Tongue (tissue), 2 donors: ENCODE data around the gene AKAP8. TPM values are rescaled to one million over a fixed set of nuclear protein-coding genes. Genes with fewer than 3 reads are reported as not detected.
A peak's percentile ranks its signal among the peaks of the same experiment; 100 is the strongest.
"Not testable (repeated sequence)": the region's sequence is repeated elsewhere in the genome, so short reads cannot be mapped to it uniquely, and the experiment has no call there.

ENCODE experiments used
- DNase-seq: peaks from one replicate; pipeline ENCODE4 v3.0.0-alpha.2; 2015
- total RNA-seq: library from RNA; depleted of rRNA; stranded (reverse); fragments of >200 nt; gene quantifications from one replicate; pipeline ENCODE4 v1.2.3, GENCODE V29; 2014

Gene AKAP8
- total RNA-seq, 1 donor from 2014 or later, result 27.1 TPM

DNA sequence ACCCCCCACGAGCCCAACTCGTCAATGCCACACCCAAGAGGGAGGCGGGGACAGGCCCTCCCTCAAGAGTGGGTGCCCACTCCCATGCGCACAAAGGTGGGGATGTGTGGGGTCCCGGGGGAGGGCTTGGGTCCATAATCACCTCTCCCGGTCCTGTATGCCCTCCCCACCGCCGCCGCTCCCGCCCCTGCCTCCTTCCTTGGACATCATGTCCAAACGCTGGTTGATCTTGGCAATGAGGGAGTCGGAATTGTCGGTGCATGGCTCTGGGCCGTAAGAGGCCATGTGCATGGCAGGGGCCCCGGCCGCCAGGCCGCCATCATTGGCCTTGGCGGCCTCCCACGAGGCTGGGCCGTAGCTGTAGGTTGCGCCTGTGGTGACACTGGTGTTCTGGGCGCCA, 5.9 kb downstream of the AKAP8 start:
- DNase-seq, result no peak

DNA sequence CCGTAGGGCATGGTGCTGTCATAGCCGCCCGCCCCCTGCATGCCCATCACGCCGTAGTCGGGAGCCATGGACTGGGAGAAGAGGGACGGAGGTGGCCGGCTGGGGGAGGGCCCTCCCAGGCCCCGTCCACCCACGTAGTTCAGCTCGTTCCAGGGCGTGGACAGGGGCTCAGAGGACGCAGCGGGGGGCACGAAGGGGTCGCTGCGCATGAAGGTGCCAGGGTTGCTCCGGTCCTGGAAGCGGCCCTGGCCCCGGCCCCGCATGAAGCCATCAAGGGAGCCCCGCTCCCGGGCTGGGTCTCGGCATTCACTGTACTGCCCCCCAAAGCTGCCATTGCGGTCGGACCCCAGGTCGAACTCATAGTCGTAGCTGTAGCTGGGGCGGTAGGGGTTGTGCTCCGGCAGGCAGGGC, 6.7 kb downstream of the AKAP8 start:
- DNase-seq, result no peak

DNA sequence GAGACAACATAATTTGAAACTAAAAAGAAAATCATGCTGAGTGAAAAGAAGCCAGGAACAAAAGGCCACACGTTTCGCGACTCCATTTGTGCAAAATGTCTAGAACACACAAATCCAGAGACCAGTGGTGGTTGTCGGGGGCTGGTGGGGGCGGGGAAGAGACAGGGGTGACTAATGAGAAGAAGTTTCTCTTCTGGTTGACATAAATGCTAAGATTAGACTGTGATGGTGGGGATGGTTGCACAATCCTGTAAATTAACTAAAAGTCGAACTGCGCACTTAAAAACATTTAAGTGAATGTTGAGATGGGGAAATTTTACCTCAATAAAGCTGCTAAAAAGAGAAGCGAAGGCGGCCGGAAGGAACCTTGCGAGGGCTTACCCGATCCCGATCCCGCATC, 7.1 kb downstream of the AKAP8 start:
- no peak for DNase-seq

DNA sequence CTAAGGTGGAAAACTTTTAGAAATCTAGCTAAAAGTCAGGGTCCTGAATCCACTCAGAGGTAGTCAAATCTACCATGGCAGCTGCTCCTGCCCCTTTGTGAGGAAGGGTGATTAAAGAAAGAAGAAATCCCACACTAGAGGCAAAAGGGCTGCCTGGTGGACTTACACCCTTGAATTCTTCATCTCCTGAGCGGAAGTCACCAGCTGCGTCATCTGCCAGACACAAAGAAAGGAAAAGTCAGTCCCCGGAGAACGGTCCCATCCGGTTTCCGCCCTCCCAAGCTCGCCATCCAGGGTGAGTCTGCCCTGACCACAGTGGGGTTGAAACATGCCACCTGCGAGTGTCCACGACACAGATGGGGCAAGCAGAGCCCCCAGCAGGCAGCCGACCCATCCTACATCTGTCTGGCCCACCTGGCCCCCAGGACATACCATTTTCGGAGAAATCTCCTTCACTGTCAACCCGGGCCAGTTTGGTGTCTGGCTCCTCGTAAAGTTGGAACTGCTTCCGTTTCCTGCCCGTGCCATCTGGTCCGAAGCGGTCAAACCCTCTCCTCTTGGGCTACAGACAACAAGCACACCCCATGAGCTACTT, 7.7 kb downstream of the AKAP8 start:
- no peak for DNase-seq

DNA sequence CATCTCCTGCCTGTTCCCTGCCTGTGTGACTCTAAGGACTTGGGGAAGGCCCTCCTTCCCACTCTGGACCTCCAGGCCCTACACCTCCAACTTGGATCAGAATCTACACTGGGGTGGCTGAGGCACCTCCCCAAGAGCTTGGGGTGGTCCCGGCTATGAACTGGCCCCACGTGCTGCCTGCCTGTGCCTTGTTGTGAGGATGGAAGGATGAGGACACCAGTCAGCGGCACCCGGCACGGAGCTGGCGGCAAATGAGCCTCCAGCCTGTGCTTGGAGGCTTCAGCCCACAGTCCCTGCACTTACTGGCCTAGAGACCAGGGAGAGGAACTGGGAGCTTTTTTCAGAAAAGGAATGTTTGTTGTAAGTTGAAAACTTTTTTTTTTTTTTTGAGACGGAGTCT, 8.5 kb downstream of the AKAP8 start:
- DNase-seq, result no peak

DNA sequence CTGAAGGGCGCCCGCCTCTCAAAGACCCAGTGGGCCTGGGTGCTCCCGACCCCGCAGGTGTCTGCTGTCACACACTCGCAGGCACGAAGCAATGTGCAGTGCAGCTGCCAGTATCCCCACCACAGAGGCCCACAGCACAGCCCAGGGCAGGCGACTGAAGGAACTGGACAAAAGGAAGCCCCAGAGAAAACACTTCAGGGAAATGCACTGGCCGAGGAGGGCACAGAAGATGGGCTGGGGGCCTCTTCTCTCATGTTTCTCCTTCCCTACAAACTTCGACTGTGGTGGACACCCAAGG, 10.0 kb downstream of the AKAP8 start:
- DNase-seq, result no peak

DNA sequence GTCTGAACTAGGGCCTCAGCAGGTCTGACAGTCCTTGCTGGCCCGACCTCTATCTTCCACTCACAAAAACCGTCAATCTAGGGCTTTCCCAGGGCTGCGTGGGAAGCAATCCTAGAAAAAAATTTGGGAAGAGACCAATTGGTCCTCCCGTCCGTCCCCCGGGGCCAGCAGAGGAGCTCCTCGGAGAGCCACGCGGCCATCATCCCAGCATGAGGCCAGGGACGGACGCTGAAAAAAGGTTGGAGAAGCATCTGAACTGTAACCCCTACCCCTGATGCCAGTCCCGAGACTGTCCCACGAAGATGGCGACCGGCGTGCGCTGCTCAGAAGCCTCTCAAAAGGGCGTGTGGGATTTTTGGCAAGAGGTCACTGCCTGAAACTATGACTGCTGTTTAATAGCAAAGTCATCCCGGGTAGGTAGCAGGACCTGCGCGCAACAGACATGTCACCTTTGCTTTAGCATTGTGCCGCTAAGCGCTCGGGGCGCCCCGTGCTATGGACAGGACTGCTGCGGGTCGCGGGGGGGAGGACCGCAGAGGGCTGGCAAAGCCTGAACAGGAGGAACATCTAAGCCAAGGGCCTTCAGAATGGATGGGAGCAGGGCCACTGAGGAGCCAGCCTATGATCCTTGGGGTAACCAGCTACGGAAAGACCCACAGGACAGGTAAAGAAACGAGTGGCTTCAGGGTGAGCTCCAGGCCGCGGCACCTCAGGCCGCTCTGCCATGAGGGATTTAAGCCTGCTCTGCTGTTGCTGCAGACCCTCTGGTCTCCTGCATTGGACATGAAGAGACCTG, 10.6 kb downstream of the AKAP8 start:
- DNase-seq, result no peak

DNA sequence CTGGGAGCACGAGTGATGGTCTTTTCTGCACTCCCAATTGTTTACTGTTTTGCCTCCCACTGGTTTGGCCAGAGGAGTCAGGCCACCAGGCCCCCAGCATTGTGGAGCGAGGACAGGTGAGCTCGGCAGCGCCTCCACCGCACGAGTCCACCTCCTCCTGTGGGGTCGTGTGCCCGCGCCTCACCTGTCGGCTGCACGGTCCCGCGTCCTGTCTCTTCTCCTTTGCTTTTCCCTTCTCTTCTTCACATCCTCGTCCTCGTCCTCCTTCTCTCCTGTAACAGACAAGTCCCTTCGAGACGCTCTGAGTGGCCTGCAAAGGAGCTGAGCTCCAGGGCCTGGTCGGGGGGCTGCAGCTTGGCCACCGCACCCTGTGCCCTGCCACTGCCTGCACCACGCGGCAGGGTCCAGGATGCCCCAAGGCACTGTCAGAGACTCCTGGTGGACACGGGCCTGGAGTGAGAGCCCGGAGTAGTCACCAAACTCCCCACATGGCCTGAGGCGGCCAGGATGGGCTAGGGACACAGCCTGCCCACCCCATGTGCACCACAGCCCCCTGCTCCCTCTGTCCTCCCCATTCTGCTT, 11.4 kb downstream of the AKAP8 start:
- DNase-seq, result no peak

DNA sequence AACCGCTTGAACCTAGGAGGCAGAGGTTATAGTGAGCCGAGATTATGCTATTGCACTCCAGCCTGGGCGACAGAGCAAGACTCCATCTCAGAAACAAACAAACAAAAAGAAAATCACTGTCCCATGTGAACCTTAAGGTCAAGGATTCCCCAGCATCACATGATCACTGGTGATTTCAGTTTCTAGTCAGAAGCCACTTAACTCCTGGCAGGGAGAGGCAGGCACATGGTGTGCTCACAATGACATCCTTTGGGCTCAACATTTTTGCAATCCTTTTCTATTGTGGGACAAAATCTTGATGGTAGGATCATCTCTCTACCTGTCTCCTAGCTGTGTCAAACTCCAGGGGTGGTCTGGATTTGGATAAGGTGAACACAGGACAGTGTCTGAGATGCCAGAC, 12.1 kb downstream of the AKAP8 start:
- no peak for DNase-seq

DNA sequence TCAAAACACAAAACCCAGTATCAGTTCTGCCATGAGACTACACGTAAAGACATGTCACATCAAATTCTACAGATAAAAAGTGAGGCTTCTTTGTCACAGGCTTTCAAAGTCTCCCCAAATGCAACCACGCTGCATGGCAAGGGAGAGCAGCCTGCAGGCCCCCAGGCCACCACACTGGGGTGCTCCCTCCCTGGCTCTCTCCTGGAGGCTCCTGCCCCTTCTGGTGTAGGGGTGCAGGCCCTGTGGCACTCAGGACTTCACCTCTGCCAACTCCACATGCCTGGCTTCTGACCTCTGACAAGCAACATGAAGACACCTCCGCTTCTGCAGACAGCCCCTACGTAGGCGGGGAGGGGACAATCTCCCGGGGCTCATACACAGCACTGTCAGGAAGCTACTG, 14.3 kb downstream of the AKAP8 start:
- no peak for DNase-seq

DNA sequence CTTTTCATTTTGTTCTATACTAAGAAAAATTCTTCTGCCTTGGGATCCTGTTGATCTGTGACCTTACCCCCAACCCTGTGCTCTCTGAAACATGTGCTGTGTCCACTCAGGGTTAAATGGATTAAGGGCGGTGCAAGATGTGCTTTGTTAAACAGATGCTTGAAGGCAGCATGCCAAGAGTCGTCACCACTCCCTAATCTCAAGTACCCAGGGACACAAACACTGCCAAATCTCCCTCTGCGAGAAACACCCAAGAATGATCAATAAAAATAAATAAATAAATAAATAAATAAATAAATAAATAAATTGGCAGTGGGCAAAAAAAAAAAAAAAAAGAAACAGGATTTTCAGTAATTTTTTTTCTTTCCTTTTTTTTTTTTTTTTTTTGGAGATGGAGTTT, 15.8 kb downstream of the AKAP8 start:
- DNase-seq, result peak; percentile 32

DNA sequence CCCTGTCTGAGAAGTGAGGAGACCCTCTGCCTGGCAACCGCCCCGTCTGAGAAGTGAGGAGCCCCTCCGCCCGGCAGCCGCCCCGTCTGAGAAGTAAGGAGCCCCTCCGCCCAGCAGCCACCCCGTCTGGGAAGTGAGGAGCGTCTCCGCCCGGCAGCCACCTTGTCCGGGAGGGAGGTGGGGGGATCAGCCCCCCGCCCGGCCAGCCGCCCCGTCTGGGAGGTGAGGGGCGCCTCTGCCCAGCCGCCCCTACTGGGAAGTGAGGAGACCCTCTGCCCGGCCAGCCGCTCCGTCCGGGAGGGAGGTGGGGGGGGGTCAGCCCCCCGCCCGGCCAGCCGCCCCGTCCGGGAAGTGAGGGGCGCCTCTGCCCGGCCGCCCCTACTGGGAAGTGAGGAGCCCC, 16.5 kb downstream of the AKAP8 start:
- DNase-seq, result not testable (repeated sequence)

DNA sequence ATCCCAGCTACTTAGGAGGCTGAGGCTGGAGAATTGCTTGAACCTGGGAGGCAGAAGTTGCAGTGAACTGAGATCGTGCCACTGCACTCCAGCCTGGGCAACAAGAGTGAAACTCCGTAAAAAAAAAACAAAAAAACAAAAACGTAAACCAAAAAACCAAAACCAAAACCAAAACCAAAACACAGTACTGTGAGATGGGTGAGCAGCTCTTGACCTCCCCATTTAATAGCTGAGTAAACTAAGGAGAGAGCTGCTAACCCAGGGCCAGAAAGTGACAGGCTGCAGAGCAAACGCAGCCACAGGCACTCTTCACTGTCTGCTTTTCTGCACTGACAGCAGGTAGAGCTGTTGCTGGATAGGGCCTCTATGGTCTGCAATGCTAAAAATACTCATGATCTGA, 19.6 kb downstream of the AKAP8 start:
- DNase-seq, result not testable (repeated sequence)

DNA sequence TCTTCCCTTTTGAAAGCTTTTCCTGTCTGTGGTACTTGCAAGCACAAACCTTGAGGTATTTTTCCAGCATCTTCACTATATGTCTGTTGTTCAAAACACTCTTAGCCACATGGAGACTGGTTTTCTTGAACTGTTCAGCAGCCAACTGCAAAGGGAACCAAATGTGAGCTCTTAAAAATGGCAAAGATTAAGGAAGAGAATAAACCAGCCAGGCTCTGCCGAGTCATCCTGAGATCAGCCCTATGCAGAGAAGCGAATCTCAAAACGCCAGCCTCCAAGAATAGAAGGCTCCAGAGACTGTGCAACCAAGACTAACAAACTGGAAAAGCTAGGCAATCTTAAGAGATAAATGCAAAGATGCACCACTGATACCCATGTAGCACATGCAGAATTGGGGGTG, 20.7 kb downstream of the AKAP8 start:
- DNase-seq, result no peak

DNA sequence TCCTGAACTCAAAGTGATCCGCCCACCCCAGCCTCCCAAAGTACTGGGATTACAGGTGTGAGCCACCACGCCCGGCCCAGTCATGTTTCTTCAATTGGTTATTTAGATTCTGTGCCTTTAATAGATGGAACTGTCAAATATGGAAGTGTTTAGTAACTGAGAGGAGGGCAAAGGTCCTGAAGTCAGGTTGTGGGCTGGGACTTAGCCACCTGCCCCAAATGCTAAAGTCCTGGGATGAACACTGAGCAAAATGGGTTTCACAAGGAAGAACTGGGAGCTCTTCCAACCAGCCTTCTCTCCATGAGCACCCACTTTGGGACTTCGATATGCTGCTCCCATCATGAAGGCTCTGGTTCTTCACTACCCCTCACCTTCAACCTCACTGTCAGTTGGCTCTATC, 21.7 kb downstream of the AKAP8 start:
- no peak for DNase-seq

DNA sequence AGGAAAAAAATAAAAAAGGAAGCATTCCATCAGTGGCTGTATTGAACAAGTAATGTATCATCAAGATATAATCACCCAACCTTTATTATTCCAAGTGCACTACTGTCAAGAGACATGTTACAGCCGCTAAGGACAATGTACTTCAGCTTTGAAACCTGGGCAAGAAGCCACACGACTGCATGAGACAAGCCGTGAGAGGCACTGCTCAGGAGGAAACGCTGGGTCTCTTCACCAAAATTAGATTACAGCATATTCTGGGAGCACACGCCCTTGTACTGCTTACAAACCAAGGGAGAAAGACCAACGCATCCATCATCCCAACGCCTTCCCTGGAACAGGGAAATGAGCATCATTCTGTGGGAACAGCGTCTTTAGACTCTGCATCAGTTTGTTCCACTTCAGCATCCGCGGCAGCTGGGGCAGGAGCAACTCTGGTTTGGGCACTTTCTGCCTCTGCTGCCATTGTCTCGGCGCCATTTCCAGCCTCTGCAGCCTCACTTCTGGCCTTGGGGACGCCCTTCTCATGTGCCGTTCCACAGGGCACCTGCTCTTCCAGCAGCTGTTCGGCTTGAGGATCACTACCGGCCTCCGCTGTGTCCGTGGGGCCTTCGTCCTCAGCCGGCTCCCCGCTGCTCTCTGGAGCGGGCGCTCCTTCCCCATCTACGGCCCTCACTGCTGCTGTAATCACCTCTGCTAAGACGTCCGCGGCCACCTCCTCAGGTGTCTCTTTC, 24.9 kb downstream of the AKAP8 start:
- DNase-seq, result no peak

DNA sequence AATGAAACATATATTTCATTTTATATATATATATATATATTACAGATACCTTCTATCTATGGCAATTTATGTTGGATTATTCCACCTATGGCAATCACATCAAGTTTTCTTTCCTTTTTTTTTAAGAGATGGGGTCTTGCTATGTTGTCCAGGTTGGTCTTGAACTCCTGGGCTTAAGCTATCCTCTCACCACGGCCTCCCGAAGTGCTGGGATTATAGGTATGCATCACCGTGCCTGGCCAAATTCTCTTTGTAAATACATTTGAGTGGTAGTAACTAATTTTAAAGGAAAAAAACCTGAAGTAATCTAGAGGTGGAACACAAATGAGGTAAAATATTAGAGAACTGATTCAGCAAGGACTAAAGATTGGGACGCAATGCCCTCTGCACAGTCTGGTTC, 25.7 kb downstream of the AKAP8 start:
- no peak for DNase-seq

DNA sequence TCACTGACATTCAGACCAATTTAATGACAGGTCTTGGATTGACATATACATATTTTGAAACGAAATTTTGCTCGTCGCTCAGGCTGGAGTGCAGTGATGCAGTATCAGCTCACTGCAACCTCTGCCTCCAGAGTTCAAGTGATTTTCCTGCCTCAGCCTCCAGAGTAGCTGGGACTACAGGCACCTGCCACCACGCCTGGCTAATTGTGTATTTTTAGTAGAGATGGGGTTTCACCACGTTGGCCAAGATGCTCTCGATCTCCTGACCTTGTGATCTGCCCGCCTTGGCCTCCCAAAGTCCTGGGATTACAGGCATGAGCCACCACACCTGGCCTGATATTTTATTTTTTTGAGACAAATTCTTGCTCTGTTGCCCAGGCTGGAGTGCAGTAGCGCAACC, 27.1 kb downstream of the AKAP8 start:
- DNase-seq, result not testable (repeated sequence)

DNA sequence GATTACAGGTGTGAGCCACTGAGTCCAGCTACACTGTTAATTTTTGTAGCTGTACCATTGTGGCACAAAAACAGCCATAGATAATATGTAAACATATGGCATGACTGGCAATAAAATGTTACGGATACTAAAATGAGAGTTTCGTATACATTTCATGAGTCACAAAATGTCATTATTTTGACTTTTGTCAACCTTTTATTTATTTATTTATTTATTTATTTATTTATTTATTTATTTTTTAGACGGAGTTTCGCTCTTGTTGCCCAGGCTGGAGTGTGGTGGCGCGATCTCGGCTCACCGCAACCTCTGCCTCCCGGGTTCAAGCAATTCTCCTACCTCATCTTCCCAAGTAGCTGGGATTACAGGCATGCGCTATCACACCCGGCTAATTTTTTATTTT, 38.3 kb downstream of the AKAP8 start:
- not testable (repeated sequence) for DNase-seq

DNA sequence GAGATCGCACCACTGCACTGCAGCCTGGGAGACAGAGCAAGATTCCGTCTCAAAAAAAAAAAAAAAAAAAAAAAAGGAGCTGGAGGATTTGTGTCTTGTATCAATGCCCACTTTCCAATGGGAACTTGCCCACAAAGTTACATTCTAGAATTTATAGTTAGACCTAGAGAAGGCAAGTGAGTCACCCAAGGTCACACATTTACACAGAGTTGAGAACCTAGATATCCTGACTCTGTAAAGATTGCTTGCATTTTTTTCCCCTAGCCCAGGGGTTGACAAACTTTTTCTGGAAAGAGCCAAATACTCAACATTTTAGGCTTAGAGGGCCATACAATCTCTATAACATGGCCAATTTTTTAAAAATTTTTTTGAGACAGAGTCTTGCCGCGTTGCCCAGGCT, 39.5 kb downstream of the AKAP8 start:
- DNase-seq, result no peak

DNA sequence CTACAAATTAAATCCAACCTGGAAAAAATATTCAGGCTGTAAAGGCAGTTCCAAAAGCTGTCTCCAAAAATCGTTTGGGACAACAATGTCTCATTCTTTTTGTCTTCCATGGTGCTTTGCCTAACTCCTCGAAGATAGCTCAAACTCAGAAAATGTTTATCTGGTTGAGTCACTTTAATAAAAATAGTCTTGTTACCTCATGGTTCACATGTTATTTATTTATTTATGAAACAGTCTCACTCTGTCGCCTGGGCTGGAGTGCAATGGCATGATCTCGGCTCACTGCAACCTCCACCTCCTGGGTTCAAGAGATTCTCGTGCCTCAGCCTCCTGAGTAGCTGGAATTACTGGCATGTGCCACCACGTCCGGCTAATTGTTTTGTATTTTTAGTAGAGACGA, 42.4 kb downstream of the AKAP8 start:
- DNase-seq, result no peak

DNA sequence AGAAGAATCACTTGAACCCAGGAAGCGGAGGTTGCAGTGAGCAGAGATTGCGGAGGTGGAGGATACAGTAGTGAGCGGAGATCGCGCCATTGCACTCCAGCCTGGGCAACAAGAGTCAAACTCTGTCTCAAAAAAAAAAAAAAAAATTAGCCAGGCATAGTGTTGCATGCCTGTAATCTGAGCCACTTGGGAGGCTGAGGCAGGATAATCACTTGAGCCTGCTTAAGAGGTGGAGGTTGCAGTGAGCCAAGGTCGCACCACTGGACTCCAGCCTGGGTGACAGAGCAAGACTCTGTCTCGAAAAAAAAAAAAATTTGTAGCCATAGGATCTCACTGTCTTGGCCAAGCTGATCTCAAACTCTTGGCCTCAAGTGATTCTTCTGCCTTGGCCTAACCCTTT, 43.6 kb downstream of the AKAP8 start:
- not testable (repeated sequence) for DNase-seq

DNA sequence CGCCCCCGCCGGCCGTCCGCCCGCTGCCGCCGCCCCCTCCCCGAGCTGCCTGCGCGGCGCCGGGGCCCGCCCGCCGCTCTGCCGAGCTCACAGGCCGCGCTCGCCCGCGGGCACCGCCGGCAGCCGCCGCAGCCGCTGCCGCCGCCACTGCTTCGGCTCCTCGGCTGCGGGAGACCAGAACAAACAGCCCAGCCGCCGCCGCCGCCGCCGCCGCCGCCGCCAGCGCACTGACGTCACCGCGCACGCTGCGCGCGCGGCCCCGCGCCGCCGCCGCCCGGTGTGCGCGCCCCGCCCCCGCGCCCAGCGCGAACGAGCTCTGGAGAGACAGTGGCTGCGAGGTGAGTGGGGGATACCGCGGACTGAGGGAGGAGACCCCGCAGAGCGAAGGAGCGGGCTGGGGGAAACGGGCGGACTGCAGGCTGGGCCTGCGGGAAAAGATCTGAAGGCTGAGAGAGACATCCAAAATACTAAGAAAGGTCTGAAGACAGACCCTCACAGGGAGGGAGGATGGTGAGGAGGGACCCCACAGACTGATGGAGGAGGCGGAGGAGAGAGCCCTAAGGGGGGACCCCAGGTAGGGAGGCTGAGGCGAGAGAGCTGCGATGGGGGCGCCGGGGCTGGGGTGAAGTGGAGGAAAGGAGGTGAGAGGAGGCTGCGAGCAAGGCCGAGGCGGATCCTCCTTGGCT, 47.1 kb downstream of the AKAP8 start, which contains the start of gene BRD4:
TSS of gene BRD4 (minus strand) at position 229 of the 686 bp plus-strand sequence. CDS start 59,440 bp downstream, outside the sequence.
- DNase-seq, result peak; percentile 83
